Measurements from ENCODE around the gene SVIL. TPM values are rescaled to one million over a fixed set of nuclear protein-coding genes. Genes with fewer than 3 reads are reported as not detected.

The SVIL gene, protein sequence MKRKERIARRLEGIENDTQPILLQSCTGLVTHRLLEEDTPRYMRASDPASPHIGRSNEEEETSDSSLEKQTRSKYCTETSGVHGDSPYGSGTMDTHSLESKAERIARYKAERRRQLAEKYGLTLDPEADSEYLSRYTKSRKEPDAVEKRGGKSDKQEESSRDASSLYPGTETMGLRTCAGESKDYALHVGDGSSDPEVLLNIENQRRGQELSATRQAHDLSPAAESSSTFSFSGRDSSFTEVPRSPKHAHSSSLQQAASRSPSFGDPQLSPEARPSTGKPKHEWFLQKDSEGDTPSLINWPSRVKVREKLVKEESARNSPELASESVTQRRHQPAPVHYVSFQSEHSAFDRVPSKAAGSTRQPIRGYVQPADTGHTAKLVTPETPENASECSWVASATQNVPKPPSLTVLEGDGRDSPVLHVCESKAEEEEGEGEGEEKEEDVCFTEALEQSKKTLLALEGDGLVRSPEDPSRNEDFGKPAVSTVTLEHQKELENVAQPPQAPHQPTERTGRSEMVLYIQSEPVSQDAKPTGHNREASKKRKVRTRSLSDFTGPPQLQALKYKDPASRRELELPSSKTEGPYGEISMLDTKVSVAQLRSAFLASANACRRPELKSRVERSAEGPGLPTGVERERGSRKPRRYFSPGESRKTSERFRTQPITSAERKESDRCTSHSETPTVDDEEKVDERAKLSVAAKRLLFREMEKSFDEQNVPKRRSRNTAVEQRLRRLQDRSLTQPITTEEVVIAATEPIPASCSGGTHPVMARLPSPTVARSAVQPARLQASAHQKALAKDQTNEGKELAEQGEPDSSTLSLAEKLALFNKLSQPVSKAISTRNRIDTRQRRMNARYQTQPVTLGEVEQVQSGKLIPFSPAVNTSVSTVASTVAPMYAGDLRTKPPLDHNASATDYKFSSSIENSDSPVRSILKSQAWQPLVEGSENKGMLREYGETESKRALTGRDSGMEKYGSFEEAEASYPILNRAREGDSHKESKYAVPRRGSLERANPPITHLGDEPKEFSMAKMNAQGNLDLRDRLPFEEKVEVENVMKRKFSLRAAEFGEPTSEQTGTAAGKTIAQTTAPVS (N-terminal part only)
- total RNA-seq (2014; rRNA removed; shearing (Covaris generic)), result 0.47 and 0.67 TPM in 2 replicates
- total RNA-seq (2022), result 0.68 and 1.5 TPM in 2 replicates
- percentile 18 among the genes with signal in this experiment for Bru-seq, nascent RNA
- BruChase-seq, experiment 1, labeled RNA remaining after a 6-hour chase, result percentile 9 among the genes with signal in this experiment
- percentile 14 among the genes with signal in this experiment for BruChase-seq, experiment 2, labeled RNA remaining after a 2-hour chase
- long read RNA-seq, partial matches to known transcripts, result 2 of 34 reads
- long read RNA-seq, other reads (novel, unspliced or antisense), result 32 of 34 reads

DNA sequence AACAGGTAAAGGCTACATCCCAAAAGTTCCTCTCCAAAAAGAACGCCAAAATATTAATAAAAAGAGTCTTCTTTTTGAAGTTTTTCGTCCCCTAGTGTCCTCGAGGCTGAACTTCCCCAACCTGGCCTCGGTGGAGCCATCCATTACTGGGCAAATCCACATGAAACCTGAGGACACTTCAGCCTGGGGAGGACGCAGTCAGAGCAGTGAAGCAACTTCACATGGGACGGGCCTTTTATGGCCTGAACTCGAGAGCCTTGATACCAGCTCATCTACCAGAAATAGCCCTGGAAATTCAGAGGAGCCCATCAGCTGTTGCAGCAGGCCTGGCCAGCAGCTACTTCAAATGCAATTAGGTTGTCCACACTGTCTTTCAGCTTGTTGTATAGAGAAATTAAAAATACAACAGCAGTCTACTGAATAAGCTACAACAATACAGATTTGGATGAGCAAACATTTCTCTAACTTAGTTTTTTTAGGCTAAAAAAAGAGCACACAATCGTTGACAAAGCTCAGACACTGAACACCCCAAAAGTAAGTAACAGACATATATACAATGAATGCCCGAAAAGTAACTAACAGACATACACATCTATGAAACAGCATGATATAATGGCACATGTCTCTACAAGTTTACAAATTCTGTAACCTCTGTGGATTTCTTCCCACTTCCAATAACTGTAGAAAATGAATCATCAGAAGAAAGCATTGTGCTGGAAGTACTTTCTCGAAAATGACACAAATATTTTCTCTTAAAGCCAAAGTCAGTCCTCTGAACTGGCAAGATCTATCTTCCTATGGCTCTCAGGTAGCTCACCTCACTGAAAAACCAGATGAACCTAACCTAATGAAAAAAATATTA, at the start of gene SVIL:
Gene SVIL (minus strand): TSS at position 208 of the 862 bp plus-strand sequence. CDS start 79,913 bp downstream, outside the sequence.
- no peak for DNase-seq (ENCODE audit: low spot score)
- no peaks in the 10 kb centered on the region for H3K4me1 ChIP-seq (ENCODE audit: insufficient read depth, low read length, poor library complexity, severe bottlenecking)
- no peaks in the 10 kb centered on the region for H3K36me3 ChIP-seq (ENCODE audit: insufficient read depth, low read length)
- no peak within 1 kb of the TSS for H3K4me2 ChIP-seq (ENCODE audit: low read length)
- ChIA-PET CTCF (ENCODE audit: unreplicated experiment) (no interaction called here), POLR2A (interaction anchor here (1.0 kb wide), 1 partner anchor 11 kb away, joined by 5 read pairs; no protein-coding TSS in a partner anchor)
- no TSS peak for BruUV-seq (replicated peaks)
- TF ChIP-seq, protein P1, sequence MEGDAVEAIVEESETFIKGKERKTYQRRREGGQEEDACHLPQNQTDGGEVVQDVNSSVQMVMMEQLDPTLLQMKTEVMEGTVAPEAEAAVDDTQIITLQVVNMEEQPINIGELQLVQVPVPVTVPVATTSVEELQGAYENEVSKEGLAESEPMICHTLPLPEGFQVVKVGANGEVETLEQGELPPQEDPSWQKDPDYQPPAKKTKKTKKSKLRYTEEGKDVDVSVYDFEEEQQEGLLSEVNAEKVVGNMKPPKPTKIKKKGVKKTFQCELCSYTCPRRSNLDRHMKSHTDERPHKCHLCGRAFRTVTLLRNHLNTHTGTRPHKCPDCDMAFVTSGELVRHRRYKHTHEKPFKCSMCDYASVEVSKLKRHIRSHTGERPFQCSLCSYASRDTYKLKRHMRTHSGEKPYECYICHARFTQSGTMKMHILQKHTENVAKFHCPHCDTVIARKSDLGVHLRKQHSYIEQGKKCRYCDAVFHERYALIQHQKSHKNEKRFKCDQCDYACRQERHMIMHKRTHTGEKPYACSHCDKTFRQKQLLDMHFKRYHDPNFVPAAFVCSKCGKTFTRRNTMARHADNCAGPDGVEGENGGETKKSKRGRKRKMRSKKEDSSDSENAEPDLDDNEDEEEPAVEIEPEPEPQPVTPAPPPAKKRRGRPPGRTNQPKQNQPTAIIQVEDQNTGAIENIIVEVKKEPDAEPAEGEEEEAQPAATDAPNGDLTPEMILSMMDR (conservative IDR thresholded peaks at IDR 0.05; ENCODE audit: low read length), result no peak
- no peak for TF ChIP-seq EZH2phosphoT487 (IDR thresholded peaks at IDR 0.05; ENCODE audit: borderline replicate concordance, low read depth, low read length)
- H3K4me3 ChIP-seq (ENCODE audit: low read depth, low read length, poor library complexity, severe bottlenecking), result no peak within 1 kb of the TSS
- no peak within 1 kb of the TSS for H2AFZ ChIP-seq (ENCODE audit: low read length)
- H3K9me2 ChIP-seq (ENCODE audit: insufficient read depth, low read length), result no peaks in the 10 kb centered on the region
- intact Hi-C loops (cut with micrococcal nuclease; ENCODE audit: unreplicated experiment), result no loop called here
- H3K9me3 ChIP-seq (ENCODE audit: low read length), result no peaks in the 10 kb centered on the region
- no peaks in the 10 kb centered on the region for H3K79me2 ChIP-seq (ENCODE audit: insufficient read depth, low read depth, low read length)
- H3K27ac ChIP-seq (ENCODE audit: low read depth, low read length, poor library complexity, severe bottlenecking), result no peak within 1 kb of the TSS
- H4K20me1 ChIP-seq (ENCODE audit: insufficient read depth, low read length), result no peaks in the 10 kb centered on the region

DNA sequence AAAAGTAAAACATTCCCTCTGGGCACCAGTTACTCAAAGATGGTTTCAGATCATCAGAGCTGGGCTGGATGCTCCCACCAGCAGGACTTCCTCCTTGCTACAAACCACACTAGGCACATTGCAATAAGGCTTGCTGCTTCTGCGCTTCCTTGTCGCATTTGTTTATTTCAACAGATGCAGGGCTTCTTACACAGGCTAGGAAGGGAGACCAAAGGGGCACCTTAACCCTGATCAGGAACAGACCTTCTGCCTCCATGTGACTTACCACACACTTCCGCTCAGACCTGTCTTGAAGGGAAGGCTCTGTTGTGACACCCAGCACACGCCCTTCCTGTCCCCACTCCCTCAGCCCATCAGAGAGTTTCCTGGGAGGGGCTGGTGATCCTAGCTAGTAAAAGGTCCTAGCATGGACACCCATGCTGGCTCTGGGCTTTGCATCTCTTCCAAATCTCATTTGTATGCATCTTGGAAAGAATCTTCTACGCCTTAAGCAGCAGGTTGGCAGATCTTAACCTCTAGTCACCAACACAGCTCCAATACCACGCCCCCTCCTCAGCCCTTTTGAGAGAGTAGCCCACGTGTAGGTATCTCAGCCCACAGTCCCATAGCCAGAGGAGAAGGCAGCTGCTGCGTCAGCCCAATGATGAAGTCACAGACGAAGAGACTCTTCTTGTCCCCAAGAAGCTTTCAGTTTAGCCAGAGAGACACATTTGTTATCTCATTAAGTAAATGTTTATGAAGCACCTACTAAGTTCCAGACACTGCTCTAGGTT, 47.1 kb upstream of the SVIL start:
- Histone ChIP-seq H3K4me2 (ENCODE audit: low read length) (no peak overlapping the region), H3K4me3 (ENCODE audit: low read depth, low read length, poor library complexity, severe bottlenecking) (no peak overlapping the region), H3K36me3 (ENCODE audit: insufficient read depth, low read length) (no peaks in the 10 kb centered on the region), H3K27ac (ENCODE audit: low read depth, low read length, poor library complexity, severe bottlenecking) (no peak overlapping the region), H3K4me1 (ENCODE audit: insufficient read depth, low read length, poor library complexity, severe bottlenecking) (no peaks in the 10 kb centered on the region), H2AFZ (ENCODE audit: low read length) (peak overlapping the region; percentile 45; the same call in 1 of the 2 replicates), H3K79me2 (ENCODE audit: insufficient read depth, low read depth, low read length) (no peaks in the 10 kb centered on the region), H3K9me2 (ENCODE audit: insufficient read depth, low read length) (no peaks in the 10 kb centered on the region), H3K9me3 (ENCODE audit: low read length) (no peaks in the 10 kb centered on the region), H4K20me1 (ENCODE audit: insufficient read depth, low read length) (no peaks in the 10 kb centered on the region)
- ChIA-PET CTCF (ENCODE audit: unreplicated experiment) (no interaction called here), POLR2A (interaction anchor here (1.5 kb wide), 1 partner anchor 17 kb away, joined by 3 read pairs; no protein-coding TSS in a partner anchor)
- TF ChIP-seq, protein P1 (conservative IDR thresholded peaks at IDR 0.05; ENCODE audit: low read length), result no peak
- no peak for TF ChIP-seq EZH2phosphoT487 (IDR thresholded peaks at IDR 0.05; ENCODE audit: borderline replicate concordance, low read depth, low read length)
- peak; percentile 11 for DNase-seq (ENCODE audit: low spot score)
- BruUV-seq (replicated peaks), result no TSS peak
- intact Hi-C loops (cut with micrococcal nuclease; ENCODE audit: unreplicated experiment), result no loop called here
